A549 (cell line): Measurements from ENCODE around the gene CCSER1. TPM values are rescaled to one million over a fixed set of nuclear protein-coding genes. Genes with fewer than 3 reads are reported as not detected.

Source experiments
- ATAC-seq, 2 experiments: fragments of 200-7000 bp in 1 of 2; fragments of >200 bp in 1 of 2; cut with Nextera tagmentation in 1 of 2; cut with Tn5 transposase in 1 of 2; 3 replicates each; pipeline versions ENCODE4 v1.8.0 to v1.9.1; 2018 to 2020; ENCODE audit warnings: mild to moderate bottlenecking in 1 of 2, moderate library complexity in 1 of 2
- CTCF ChIA-PET: fragments of 300-600 bp; sonication (Branson Sonifier 250); formaldehyde crosslinking; extraction: SDS; loops from one replicate; lab custom pipeline; 2021; ENCODE audit warnings: antibody characterized with exemption, inconsistent platforms; lab: Yijun Ruan, JAX
- POLR2A ChIA-PET: fragments of 350-600 bp; formaldehyde crosslinking; extraction: SDS; loops from one replicate; lab custom pipeline; 2021; ENCODE audit warnings: antibody characterized with exemption, inconsistent platforms; lab: Yijun Ruan, JAX
- DNase-seq, 2 experiments: peaks; one replicate each; pipeline versions ENCODE4 v3.0.0 to v3.0.0-alpha.2; 2011 to 2016; ENCODE audit warnings: low read depth in 1 of 2, low spot score in 1 of 2
- FAIRE-seq: peaks from 2 replicates; lab custom pipeline; 2011; peaks lifted over from hg19 to GRCh38; lab: Jason Lieb, UNC
- H3K27ac ChIP-seq, 2 experiments: fragments of >200 bp; sonication (Bioruptor Twin); formaldehyde crosslinking; 3 replicates each; pipeline ENCODE4 v1.5.1; 2016 to 2017
- H3K4me1 ChIP-seq: fragments of >200 bp; sonication (Bioruptor Twin); formaldehyde crosslinking; 3 replicates; pipeline ENCODE4 v1.6.1; 2016
- H3K4me2 ChIP-seq: fragments of >200 bp; sonication (Bioruptor Twin); formaldehyde crosslinking; 3 replicates; pipeline ENCODE4 v1.6.1; 2016
- H3K4me3 ChIP-seq: fragments of >200 bp; sonication (Bioruptor Twin); formaldehyde crosslinking; 3 replicates; pipeline ENCODE4 v1.5.1; 2016
- H3K9me3 ChIP-seq: fragments of >200 bp; sonication (Bioruptor Twin); formaldehyde crosslinking; 3 replicates; pipeline ENCODE4 v1.6.1; 2016
- EP300 ChIP-seq, 2 experiments: fragments of >200 bp; sonication (Bioruptor Twin); formaldehyde crosslinking; IDR thresholded peaks; 2 replicates in 1 of 2; 3 replicates in 1 of 2; pipeline ENCODE4 v1.6.1; 2016 to 2017
- FOXS1 ChIP-seq: fragments of 250-450 bp; sonication (Bioruptor Pico); IDR thresholded peaks from 2 replicates; pipeline ENCODE4 v1.5.0; 2020; ENCODE audit warnings: mild to moderate bottlenecking, moderate library complexity
- HOXB5 ChIP-seq: fragments of 250-450 bp; sonication (Bioruptor Pico); IDR thresholded peaks from 2 replicates; pipeline ENCODE4 v1.5.0; 2020; ENCODE audit warnings: mild to moderate bottlenecking, moderate library complexity
- KDM1A ChIP-seq: fragments of 200-600 bp; sonication (generic); IDR thresholded peaks from 2 replicates; pipeline ENCODE4 v1.6.1; 2016; ENCODE audit warnings: low read depth, mild to moderate bottlenecking
- KDM5A ChIP-seq: fragments of 200-600 bp; sonication (generic); IDR thresholded peaks from 2 replicates; pipeline ENCODE4 v1.6.1; 2016; ENCODE audit warnings: antibody characterized with exemption, mild to moderate bottlenecking
- MAZ ChIP-seq: fragments of 150-350 bp; IDR thresholded peaks from 2 replicates; pipeline ENCODE4 v1.6.1; 2014; ENCODE audit warnings: antibody characterized with exemption, low read depth, low read length, borderline replicate concordance
- MYC ChIP-seq: IDR thresholded peaks from 2 replicates; pipeline ENCODE4 v1.6.1; 2012; ENCODE audit warnings: mild to moderate bottlenecking, inconsistent platforms, low read length, improper control_type of control experiment, borderline replicate concordance
- POLR2A ChIP-seq: IDR thresholded peaks from 2 replicates; pipeline ENCODE4 v1.6.1; 2012; ENCODE audit warnings: mild to moderate bottlenecking, low read length
- POLR2AphosphoS2 ChIP-seq: conservative IDR thresholded peaks from 2 replicates; pipeline ENCODE4 v1.6.1; 2012; ENCODE audit warnings: low read length, improper control_type of control experiment, inconsistent platforms
- RAD21 ChIP-seq, 2 experiments: fragments of >200 bp in 1 of 2; sonication (Bioruptor Twin) in 1 of 2; formaldehyde crosslinking in 1 of 2; IDR thresholded peaks in 1 of 2; conservative IDR thresholded peaks in 1 of 2; 2 replicates in 1 of 2; 3 replicates in 1 of 2; pipeline ENCODE4 v1.6.1; 2012 to 2018; ENCODE audit warnings: inconsistent platforms in 1 of 2
- RFX5 ChIP-seq: fragments of 450-650 bp; IDR thresholded peaks from 2 replicates; pipeline ENCODE4 v1.7.1; 2014; ENCODE audit warnings: antibody characterized with exemption, mild to moderate bottlenecking, moderate library complexity
- WGBS: methylation state at CpG from one replicate; pipeline ENCODE4 v1.1.6; 2017; ENCODE audit errors: missing lambda C conversion rate; 5-methylcytosine and 5-hydroxymethylcytosine counted together
- polyA plus RNA-seq, 4 experiments: library from polyadenylated mRNA; depleted of rRNA in 3 of 4; stranded (reverse); fragments of >200 nt; fragmentation: RNase III in 1 of 4; extraction: RNeasy Plus Mini Kit Qiagen cat#74134 plus additional on column Dnase treatment in 1 of 4; gene quantifications; 2 replicates in 3 of 4; 3 replicates in 1 of 4; pipeline ENCODE4 v1.2.3, GENCODE V29; 2011 to 2017
- TF ChIP-seq, protein P1 (sequence below): fragments of 250-450 bp; sonication (Bioruptor Pico); IDR thresholded peaks from 2 replicates; pipeline ENCODE4 v1.5.0; 2020; ENCODE audit warnings: low read depth, mild to moderate bottlenecking, moderate library complexity
- TF ChIP-seq, protein P2 (sequence below): IDR thresholded peaks from 2 replicates; pipeline ENCODE4 v1.6.1; 2012
- TF ChIP-seq, protein P3 (sequence below): fragments of >200 bp; sonication (Bioruptor Twin); formaldehyde crosslinking; IDR thresholded peaks from 2 replicates; pipeline ENCODE4 v1.6.1; 2016
- TF ChIP-seq, protein P4 (sequence below): IDR thresholded peaks from 2 replicates; pipeline ENCODE4 v1.6.1; 2012; ENCODE audit warnings: low read depth, borderline replicate concordance
- TF ChIP-seq, protein P5 (sequence below): fragments of 150-350 bp; IDR thresholded peaks from 2 replicates; pipeline ENCODE4 v1.6.1; 2014; ENCODE audit warnings: low read depth, mild to moderate bottlenecking, low read length
- TF ChIP-seq, protein P6 (sequence below): fragments of 200-600 bp; sonication (generic); IDR thresholded peaks from 2 replicates; pipeline ENCODE4 v1.6.1; 2016; ENCODE audit warnings: antibody characterized with exemption, mild to moderate bottlenecking, moderate library complexity

CCSER1 gene
- polyA plus RNA-seq, 2 of the 4 experiments (the other 2 are of a cell fraction), result 0.06 TPM; not detected in 1

DNA sequence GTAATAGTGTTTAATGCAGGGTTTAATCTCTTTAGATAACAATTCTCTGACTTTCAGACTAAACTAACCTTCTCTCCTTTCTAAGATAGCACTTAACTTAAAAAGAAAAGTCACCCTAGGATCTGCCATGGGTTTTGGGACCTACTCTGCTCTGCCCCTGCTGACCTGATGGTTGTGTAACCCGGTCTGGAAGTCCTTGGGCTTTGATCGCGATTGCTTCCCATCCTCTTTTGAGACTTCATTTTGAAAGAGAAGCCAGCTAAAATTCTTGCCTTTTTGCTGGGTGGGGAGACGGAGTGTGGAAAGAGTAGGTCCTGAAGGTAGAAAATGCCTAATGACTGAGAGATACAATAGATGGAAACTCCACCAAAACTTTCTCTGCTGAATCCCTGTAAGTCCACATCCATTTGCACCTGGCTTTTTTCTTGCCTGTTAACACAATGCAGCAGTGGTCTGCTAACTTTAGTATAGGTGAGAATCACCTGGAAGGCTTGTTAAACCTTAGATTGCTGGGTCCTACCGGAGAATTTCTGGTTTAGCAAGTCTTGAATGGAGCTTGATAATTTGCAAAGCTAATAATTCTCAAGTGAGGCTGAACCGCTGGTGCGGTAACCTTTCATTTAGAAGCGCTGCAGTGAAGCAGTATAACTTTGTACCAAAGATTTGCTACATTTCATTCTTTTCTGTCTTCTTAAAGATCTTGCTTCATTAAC, 45.6 kb upstream of the CCSER1 start:
- FAIRE-seq, result no peak
- Histone ChIP-seq H3K4me1 (no peaks in the 10 kb centered on the region), H3K27ac (no peak overlapping the region), H3K4me2 (no peak overlapping the region), H3K9me3 (no peaks in the 10 kb centered on the region), H3K4me3 (no peak overlapping the region)
- TF ChIP-seq POLR2A, result no peak
- TF ChIP-seq, protein P1, sequence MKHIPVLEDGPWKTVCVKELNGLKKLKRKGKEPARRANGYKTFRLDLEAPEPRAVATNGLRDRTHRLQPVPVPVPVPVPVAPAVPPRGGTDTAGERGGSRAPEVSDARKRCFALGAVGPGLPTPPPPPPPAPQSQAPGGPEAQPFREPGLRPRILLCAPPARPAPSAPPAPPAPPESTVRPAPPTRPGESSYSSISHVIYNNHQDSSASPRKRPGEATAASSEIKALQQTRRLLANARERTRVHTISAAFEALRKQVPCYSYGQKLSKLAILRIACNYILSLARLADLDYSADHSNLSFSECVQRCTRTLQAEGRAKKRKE (CRISPR knock-in tag), result no peak
- TF ChIP-seq FOXS1 (CRISPR knock-in tag), result no peak
- no peak for TF ChIP-seq RFX5
- TF ChIP-seq, protein P2, sequence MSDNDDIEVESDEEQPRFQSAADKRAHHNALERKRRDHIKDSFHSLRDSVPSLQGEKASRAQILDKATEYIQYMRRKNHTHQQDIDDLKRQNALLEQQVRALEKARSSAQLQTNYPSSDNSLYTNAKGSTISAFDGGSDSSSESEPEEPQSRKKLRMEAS, result no peak
- TF ChIP-seq RAD21 (conservative IDR thresholded peaks at IDR 0.05 in 1 of 2, IDR thresholded peaks at IDR 0.05 in 1 of 2), result no peak
- TF ChIP-seq KDM1A, result no peak
- TF ChIP-seq, protein P3, sequence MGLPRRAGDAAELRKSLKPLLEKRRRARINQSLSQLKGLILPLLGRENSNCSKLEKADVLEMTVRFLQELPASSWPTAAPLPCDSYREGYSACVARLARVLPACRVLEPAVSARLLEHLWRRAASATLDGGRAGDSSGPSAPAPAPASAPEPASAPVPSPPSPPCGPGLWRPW, result no peak
- TF ChIP-seq, protein P4, sequence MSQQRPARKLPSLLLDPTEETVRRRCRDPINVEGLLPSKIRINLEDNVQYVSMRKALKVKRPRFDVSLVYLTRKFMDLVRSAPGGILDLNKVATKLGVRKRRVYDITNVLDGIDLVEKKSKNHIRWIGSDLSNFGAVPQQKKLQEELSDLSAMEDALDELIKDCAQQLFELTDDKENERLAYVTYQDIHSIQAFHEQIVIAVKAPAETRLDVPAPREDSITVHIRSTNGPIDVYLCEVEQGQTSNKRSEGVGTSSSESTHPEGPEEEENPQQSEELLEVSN, result no peak
- no peak for TF ChIP-seq MAZ
- TF ChIP-seq MYC, result no peak
- no peak for TF ChIP-seq KDM5A
- TF ChIP-seq, protein P5, sequence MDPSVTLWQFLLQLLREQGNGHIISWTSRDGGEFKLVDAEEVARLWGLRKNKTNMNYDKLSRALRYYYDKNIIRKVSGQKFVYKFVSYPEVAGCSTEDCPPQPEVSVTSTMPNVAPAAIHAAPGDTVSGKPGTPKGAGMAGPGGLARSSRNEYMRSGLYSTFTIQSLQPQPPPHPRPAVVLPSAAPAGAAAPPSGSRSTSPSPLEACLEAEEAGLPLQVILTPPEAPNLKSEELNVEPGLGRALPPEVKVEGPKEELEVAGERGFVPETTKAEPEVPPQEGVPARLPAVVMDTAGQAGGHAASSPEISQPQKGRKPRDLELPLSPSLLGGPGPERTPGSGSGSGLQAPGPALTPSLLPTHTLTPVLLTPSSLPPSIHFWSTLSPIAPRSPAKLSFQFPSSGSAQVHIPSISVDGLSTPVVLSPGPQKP, result no peak
- no peak for ATAC-seq
- ChIA-PET POLR2A (no interaction called here), CTCF (no interaction called here)
- WGBS, result 53% methylated on average over 8 of the region's 8 CpGs
- DNase-seq, result no peak

DNA sequence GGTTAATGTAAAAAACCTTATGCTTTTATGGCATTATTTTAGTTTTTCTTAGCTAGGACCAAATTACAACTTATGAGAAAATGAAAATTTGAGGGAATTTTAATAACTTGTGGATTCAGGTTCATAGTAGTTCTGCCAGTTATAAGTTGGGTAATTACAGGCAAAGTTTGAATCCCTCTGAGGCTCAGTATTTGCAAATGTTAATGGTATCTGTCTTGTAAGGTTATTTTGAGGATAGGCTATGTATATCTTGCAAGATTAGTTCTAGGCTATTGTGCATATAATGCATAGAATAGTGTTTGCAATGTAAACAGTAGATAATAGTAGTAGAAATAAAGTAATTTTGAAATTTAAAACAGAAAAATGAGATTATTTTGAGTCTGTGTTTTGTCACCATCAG, 44.7 kb upstream of the CCSER1 start:
- TF ChIP-seq, protein P6, sequence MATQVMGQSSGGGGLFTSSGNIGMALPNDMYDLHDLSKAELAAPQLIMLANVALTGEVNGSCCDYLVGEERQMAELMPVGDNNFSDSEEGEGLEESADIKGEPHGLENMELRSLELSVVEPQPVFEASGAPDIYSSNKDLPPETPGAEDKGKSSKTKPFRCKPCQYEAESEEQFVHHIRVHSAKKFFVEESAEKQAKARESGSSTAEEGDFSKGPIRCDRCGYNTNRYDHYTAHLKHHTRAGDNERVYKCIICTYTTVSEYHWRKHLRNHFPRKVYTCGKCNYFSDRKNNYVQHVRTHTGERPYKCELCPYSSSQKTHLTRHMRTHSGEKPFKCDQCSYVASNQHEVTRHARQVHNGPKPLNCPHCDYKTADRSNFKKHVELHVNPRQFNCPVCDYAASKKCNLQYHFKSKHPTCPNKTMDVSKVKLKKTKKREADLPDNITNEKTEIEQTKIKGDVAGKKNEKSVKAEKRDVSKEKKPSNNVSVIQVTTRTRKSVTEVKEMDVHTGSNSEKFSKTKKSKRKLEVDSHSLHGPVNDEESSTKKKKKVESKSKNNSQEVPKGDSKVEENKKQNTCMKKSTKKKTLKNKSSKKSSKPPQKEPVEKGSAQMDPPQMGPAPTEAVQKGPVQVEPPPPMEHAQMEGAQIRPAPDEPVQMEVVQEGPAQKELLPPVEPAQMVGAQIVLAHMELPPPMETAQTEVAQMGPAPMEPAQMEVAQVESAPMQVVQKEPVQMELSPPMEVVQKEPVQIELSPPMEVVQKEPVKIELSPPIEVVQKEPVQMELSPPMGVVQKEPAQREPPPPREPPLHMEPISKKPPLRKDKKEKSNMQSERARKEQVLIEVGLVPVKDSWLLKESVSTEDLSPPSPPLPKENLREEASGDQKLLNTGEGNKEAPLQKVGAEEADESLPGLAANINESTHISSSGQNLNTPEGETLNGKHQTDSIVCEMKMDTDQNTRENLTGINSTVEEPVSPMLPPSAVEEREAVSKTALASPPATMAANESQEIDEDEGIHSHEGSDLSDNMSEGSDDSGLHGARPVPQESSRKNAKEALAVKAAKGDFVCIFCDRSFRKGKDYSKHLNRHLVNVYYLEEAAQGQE, result no peak
- TF ChIP-seq POLR2AphosphoS2, result no peak
- no peak for TF ChIP-seq EP300 (IDR thresholded peaks at IDR 0.05)
- TF ChIP-seq HOXB5 (CRISPR knock-in tag), result no peak
- no peaks in the 10 kb centered on the region for H3K4me1 ChIP-seq
- H3K9me3 ChIP-seq, result no peaks in the 10 kb centered on the region
- no peak overlapping the region for H3K4me3 ChIP-seq
- ATAC-seq, result no peak
- POLR2A ChIA-PET, result no interaction called here
- CTCF ChIA-PET, result no interaction called here
- FAIRE-seq, result no peak
- DNase-seq, result no peak
- no peak overlapping the region for H3K27ac ChIP-seq
- H3K4me2 ChIP-seq, result no peak overlapping the region
